Neural crest cell (in vitro differentiated cells): ENCODE data around the gene STEAP3. TPM values are rescaled to one million over a fixed set of nuclear protein-coding genes. Genes with fewer than 3 reads are reported as not detected.

Experiments used
- DNase-seq: peaks from one replicate; pipeline ENCODE4 v3.0.0; 2021; ENCODE audit warnings: low read depth, mixed read lengths, low spot score
- H3K27ac Mint-ChIP-seq: one replicate; pipeline ENCODE4 v1.8.0; 2021; ENCODE audit warnings: mild to moderate bottlenecking, mixed read lengths; ENCODE audit not compliant: unreplicated experiment
- H3K27me3 Mint-ChIP-seq: 2 replicates; pipeline ENCODE4 v1.8.0; 2021; ENCODE audit warnings: low read depth, mild to moderate bottlenecking, mixed read lengths
- H3K36me3 Mint-ChIP-seq: 2 replicates; pipeline ENCODE4 v1.8.0; 2021; ENCODE audit warnings: low read depth, mild to moderate bottlenecking, mixed read lengths
- H3K4me1 Mint-ChIP-seq: 2 replicates; pipeline ENCODE4 v1.8.0; 2021; ENCODE audit warnings: mixed read lengths
- H3K4me3 Mint-ChIP-seq: one replicate; pipeline ENCODE4 v1.8.0; 2021; ENCODE audit warnings: mild to moderate bottlenecking, mixed read lengths
- H3K9me3 Mint-ChIP-seq: 2 replicates; pipeline ENCODE4 v1.8.0; 2021; ENCODE audit warnings: mixed read lengths
- CTCF ChIP-seq: fragments of 200-600 bp; sonication (generic); conservative IDR thresholded peaks from 2 replicates; pipeline ENCODE4 v1.5.0; 2021; ENCODE audit warnings: antibody characterized with exemption, mild to moderate bottlenecking
- total RNA-seq: library from RNA; stranded (reverse); gene quantifications from 2 replicates; pipeline ENCODE4 v1.2.1, GENCODE V29; 2021

STEAP3 gene
- total RNA-seq, 1 donor from 2014 or later, result 0.77 TPM

- Mint-ChIP-seq H3K36me3 (no peaks in the 10 kb centered on the region), H3K4me3 (no peak overlapping the region), H3K27me3 (no peaks in the 10 kb centered on the region), H3K9me3 (no peaks in the 10 kb centered on the region), H3K4me1 (peaks cover 9% of the 10 kb centered on the region), H3K27ac (no peak overlapping the region)
- TF ChIP-seq CTCF, result no peak
- no peak for DNase-seq
Observed at GRCh38 chr2:119231975-119232665, 8.5 kb downstream of the STEAP3 start.

GRCh38 chr2:119232666-119232993 is 9.0 kb downstream of the STEAP3 start:
- Mint-ChIP-seq H3K27ac (no peak overlapping the region), H3K4me3 (no peak overlapping the region), H3K4me1 (peaks cover 9% of the 10 kb centered on the region), H3K9me3 (no peaks in the 10 kb centered on the region), H3K27me3 (no peaks in the 10 kb centered on the region), H3K36me3 (no peaks in the 10 kb centered on the region)
- TF ChIP-seq CTCF, result no peak
- no peak for DNase-seq

GRCh38 chr2:119233326-119234020 is 9.8 kb downstream of the STEAP3 start:
- Mint-ChIP-seq H3K4me1 (peaks cover 9% of the 10 kb centered on the region), H3K4me3 (no peak overlapping the region), H3K27ac (peak overlapping the region; percentile 37), H3K27me3 (no peaks in the 10 kb centered on the region), H3K36me3 (no peaks in the 10 kb centered on the region), H3K9me3 (no peaks in the 10 kb centered on the region)
- DNase-seq, result no peak
- TF ChIP-seq CTCF, result no peak

GRCh38 chr2:119234021-119235019 is 10.7 kb downstream of the STEAP3 start:
- peak; percentile 44 for DNase-seq
- Mint-ChIP-seq H3K27me3 (no peaks in the 10 kb centered on the region), H3K27ac (no peak overlapping the region), H3K36me3 (no peaks in the 10 kb centered on the region), H3K4me3 (no peak overlapping the region), H3K4me1 (peaks cover 9% of the 10 kb centered on the region), H3K9me3 (no peaks in the 10 kb centered on the region)
- TF ChIP-seq CTCF, result peak; percentile 55

- Mint-ChIP-seq H3K27me3 (no peaks in the 10 kb centered on the region), H3K4me3 (no peak overlapping the region), H3K27ac (no peak overlapping the region), H3K36me3 (no peaks in the 10 kb centered on the region), H3K4me1 (no peaks in the 10 kb centered on the region), H3K9me3 (no peaks in the 10 kb centered on the region)
- no peak for DNase-seq
- TF ChIP-seq CTCF, result no peak
Observed at GRCh38 chr2:119236796-119237195, 13.2 kb downstream of the STEAP3 start.
